HCEC 1CT (cell line): ENCODE data around the gene NUP153.
"Not testable (repeated sequence)": the region's sequence is repeated elsewhere in the genome, so short reads cannot be mapped to it uniquely, and the experiment has no call there.

Experiments used
- DNase-seq: peaks from one replicate; pipeline ENCODE4 v3.0.0-alpha.2; 2017

NUP153 gene

GRCh38 chr6:17599877-17600526 is 106.7 kb downstream of the NUP153 start, which contains the start of gene FAM8A1:
Gene FAM8A1 (plus strand): TSS chr6:17600302. CDS start chr6:17600410, 108 bp downstream.
- DNase-seq = peak; percentile 80

GRCh38 chr6:17596085-17596484 is 110.6 kb downstream of the NUP153 start:
- no peak for DNase-seq

GRCh38 chr6:17593246-17593645 is 113.5 kb downstream of the NUP153 start:
- no peak for DNase-seq

- DNase-seq = no peak
Observed at GRCh38 chr6:17591287-17591686, 115.4 kb downstream of the NUP153 start.

GRCh38 chr6:17589406-17590096 is 117.2 kb downstream of the NUP153 start:
- DNase-seq = peak; percentile 91

GRCh38 chr6:17588011-17588410 is 118.7 kb downstream of the NUP153 start:
- no peak for DNase-seq

GRCh38 chr6:17586623-17587022 is 120.1 kb downstream of the NUP153 start:
- not testable (repeated sequence) for DNase-seq

GRCh38 chr6:17585766-17586490 is 120.8 kb downstream of the NUP153 start:
- peak; percentile 5 for DNase-seq

GRCh38 chr6:17584241-17584803 is 122.4 kb downstream of the NUP153 start:
- DNase-seq = peak; percentile 72

- DNase-seq = peak; percentile 24
Observed at GRCh38 chr6:17583811-17584210, 122.9 kb downstream of the NUP153 start.

- DNase-seq = not testable (repeated sequence)
Observed at GRCh38 chr6:17581282-17581681, 125.4 kb downstream of the NUP153 start.

GRCh38 chr6:17580518-17581048 is 126.1 kb downstream of the NUP153 start:
- DNase-seq = no peak

- DNase-seq = no peak
Observed at GRCh38 chr6:17577059-17577458, 129.7 kb downstream of the NUP153 start.

- peak; percentile 75 for DNase-seq
Observed at GRCh38 chr6:17574866-17575560, 131.7 kb downstream of the NUP153 start.

- no peak for DNase-seq
Observed at GRCh38 chr6:17565399-17565798, 141.3 kb downstream of the NUP153 start.
